Measurements from ENCODE around the gene CCNE1. TPM values are rescaled to one million over a fixed set of nuclear protein-coding genes. Genes with fewer than 3 reads are reported as not detected.

The CCNE1 gene
- total RNA-seq, 1 experiment from 2014 or later: 40.2 TPM

- Histone ChIP-seq H3K79me1 (ENCODE audit: insufficient read depth, low read depth, low read length, poor library complexity, severe bottlenecking) (no peaks in the 10 kb centered on the region), H3K14ac (ENCODE audit: insufficient read depth, low read length) (no peak overlapping the region), H2BK12ac (ENCODE audit: insufficient read length, low read depth, low read length) (no peak overlapping the region), H4K20me1 (ENCODE audit: control insufficient read depth, insufficient read depth, insufficient read length) (no peaks in the 10 kb centered on the region), H3K9ac (ENCODE audit: extremely low read depth, insufficient read length, low read length) (no peak overlapping the region), H3K4me2 (ENCODE audit: insufficient read depth, insufficient read length, low read length) (no peak overlapping the region), H2BK5ac (ENCODE audit: insufficient read length, low read length) (no peak overlapping the region), H2BK20ac (ENCODE audit: low read depth, low read length, poor library complexity, severe bottlenecking) (no peak overlapping the region), H3T11ph (ENCODE audit: low read length) (no peak overlapping the region), H4K8ac (replicated peaks; ENCODE audit: insufficient read length, low read depth, low read length) (no peak overlapping the region), H4K91ac (ENCODE audit: insufficient read length, low read depth, low read length) (no peak overlapping the region), H3K4me1 (ENCODE audit: insufficient read depth, low read length) (no peaks in the 10 kb centered on the region; the same call in 1 of the 2 replicates), H3K23me2 (ENCODE audit: insufficient read length, low read depth, low read length, poor library complexity, severe bottlenecking) (no peaks in the 10 kb centered on the region), H3K23ac (ENCODE audit: insufficient read length, low read depth, low read length) (no peak overlapping the region), H2BK15ac (ENCODE audit: low read depth, low read length) (no peak overlapping the region), H3K79me2 (ENCODE audit: insufficient read depth, low read length) (no peaks in the 10 kb centered on the region), H3K4ac (ENCODE audit: low read depth, low read length) (no peak overlapping the region), H3K27me3 (ENCODE audit: insufficient read depth, low read length) (no peaks in the 10 kb centered on the region), H2AFZ (ENCODE audit: low read length) (no peak overlapping the region), H2AK5ac (ENCODE audit: insufficient read length, low read length) (no peak overlapping the region), H3K27ac (ENCODE audit: insufficient read length, low read depth, low read length) (no peak overlapping the region), H3K18ac (ENCODE audit: insufficient read length, low read depth, low read length) (no peak overlapping the region), H3K9me3 (ENCODE audit: control insufficient read depth, low read depth, low read length) (no peaks in the 10 kb centered on the region), H3K56ac (ENCODE audit: insufficient read length, low read depth, low read length) (no peak overlapping the region), H4K5ac (ENCODE audit: insufficient read length, low read depth, low read length) (no peak overlapping the region), H2BK120ac (ENCODE audit: low read depth, low read length, poor library complexity, severe bottlenecking) (no peak overlapping the region)
- no CpG with 5 or more reads among the region's 18 CpGs for WGBS (ENCODE audit: extremely low coverage, insufficient read length, low lambda C conversion rate)
- no peak for DNase-seq
- H3K9me3 Mint-ChIP-seq: no peaks in the 10 kb centered on the region; a peak in 1 of 5 replicates
- H3K27me3 Mint-ChIP-seq (ENCODE audit: low read depth): no peaks in the 10 kb centered on the region; the same call in 1 of the 2 replicates
- H3K36me3 Mint-ChIP-seq (ENCODE audit: insufficient read depth in 1 of 3, low read depth in 3 of 3): no peaks in the 10 kb centered on the region
- no peak overlapping the region for H3K27ac Mint-ChIP-seq
- TF ChIP-seq, protein P1, sequence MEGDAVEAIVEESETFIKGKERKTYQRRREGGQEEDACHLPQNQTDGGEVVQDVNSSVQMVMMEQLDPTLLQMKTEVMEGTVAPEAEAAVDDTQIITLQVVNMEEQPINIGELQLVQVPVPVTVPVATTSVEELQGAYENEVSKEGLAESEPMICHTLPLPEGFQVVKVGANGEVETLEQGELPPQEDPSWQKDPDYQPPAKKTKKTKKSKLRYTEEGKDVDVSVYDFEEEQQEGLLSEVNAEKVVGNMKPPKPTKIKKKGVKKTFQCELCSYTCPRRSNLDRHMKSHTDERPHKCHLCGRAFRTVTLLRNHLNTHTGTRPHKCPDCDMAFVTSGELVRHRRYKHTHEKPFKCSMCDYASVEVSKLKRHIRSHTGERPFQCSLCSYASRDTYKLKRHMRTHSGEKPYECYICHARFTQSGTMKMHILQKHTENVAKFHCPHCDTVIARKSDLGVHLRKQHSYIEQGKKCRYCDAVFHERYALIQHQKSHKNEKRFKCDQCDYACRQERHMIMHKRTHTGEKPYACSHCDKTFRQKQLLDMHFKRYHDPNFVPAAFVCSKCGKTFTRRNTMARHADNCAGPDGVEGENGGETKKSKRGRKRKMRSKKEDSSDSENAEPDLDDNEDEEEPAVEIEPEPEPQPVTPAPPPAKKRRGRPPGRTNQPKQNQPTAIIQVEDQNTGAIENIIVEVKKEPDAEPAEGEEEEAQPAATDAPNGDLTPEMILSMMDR (conservative IDR thresholded peaks at IDR 0.05): no peak
- H3K4me1 Mint-ChIP-seq: peaks cover 4 to 14% of the 10 kb centered on the region in 2 experiments
- H3K4me3 Mint-ChIP-seq: peak overlapping the region in 1 of 2 experiments; percentile 40; a peak in 1 of 5 replicates
Measured at GRCh38 chr19:29805031-29805965, 6.5 kb upstream of the CCNE1 start.

Data from H9 (cell line).